Astrocyte of the spinal cord (primary cell): ENCODE measurements around the gene NRXN3.

Experiments used
- DNase-seq: peaks from one replicate; pipeline ENCODE4 v3.0.0; 2011; ENCODE audit warnings: low read depth, low spot score
- H3K4me3 ChIP-seq: 2 replicates; pipeline ENCODE4 v1.5.1; 2011; ENCODE audit warnings: low read depth, mild to moderate bottlenecking, low read length, moderate library complexity
- CTCF ChIP-seq: IDR thresholded peaks from 2 replicates; pipeline ENCODE4 v1.5.1; 2012; ENCODE audit warnings: low read depth, mild to moderate bottlenecking, low read length, inconsistent platforms
- in situ Hi-C: cut with HindIII; loops from 2 replicates; pipeline ENCODE4 v1.10.0; 2017; ENCODE audit warnings: low sequenced_read_pairs

The NRXN3 gene

GRCh38 chr14:78164226-78164853 lies 5.8 kb upstream of the NRXN3 start:
- no peak overlapping the region for H3K4me3 ChIP-seq
- in situ Hi-C loops: no loop called here
- peak; percentile 42 for TF ChIP-seq CTCF
- DNase-seq: no peak

GRCh38 chr14:78172428-78172827 lies 2.3 kb downstream of the NRXN3 start:
- no peak for TF ChIP-seq CTCF
- DNase-seq: no peak
- in situ Hi-C loops: no loop called here
- H3K4me3 ChIP-seq: no peak overlapping the region

GRCh38 chr14:78173346-78174035 lies 3.3 kb downstream of the NRXN3 start:
- H3K4me3 ChIP-seq: no peak overlapping the region
- DNase-seq: no peak
- in situ Hi-C loops: no loop called here
- no peak for TF ChIP-seq CTCF

GRCh38 chr14:78175412-78175811 lies 5.2 kb downstream of the NRXN3 start:
- no peak for TF ChIP-seq CTCF
- no peak for DNase-seq
- in situ Hi-C loops: no loop called here
- no peak overlapping the region for H3K4me3 ChIP-seq

- in situ Hi-C loops: no loop called here
- TF ChIP-seq CTCF: no peak
Observed at GRCh38 chr14:78178071-78178470, 7.9 kb downstream of the NRXN3 start.

GRCh38 chr14:78178971-78179370 lies 8.8 kb downstream of the NRXN3 start:
- DNase-seq: no peak
- H3K4me3 ChIP-seq: no peak overlapping the region
- in situ Hi-C loops: no loop called here
- TF ChIP-seq CTCF: no peak

More at GRCh38 chr14:78178071-78178470, 7.9 kb downstream of the NRXN3 start:
- DNase-seq: no peak
- no peak overlapping the region for H3K4me3 ChIP-seq
